ENCODE measurements around the gene BFSP2. TPM values are rescaled to one million over a fixed set of nuclear protein-coding genes. Genes with fewer than 3 reads are reported as not detected.

BFSP2 gene
- total and polyA plus RNA-seq, 2 of the 13 experiments (the other 11 are each of a cell fraction or from before 2014, with no cell fraction given): not detected

- TF ChIP-seq, protein P1, sequence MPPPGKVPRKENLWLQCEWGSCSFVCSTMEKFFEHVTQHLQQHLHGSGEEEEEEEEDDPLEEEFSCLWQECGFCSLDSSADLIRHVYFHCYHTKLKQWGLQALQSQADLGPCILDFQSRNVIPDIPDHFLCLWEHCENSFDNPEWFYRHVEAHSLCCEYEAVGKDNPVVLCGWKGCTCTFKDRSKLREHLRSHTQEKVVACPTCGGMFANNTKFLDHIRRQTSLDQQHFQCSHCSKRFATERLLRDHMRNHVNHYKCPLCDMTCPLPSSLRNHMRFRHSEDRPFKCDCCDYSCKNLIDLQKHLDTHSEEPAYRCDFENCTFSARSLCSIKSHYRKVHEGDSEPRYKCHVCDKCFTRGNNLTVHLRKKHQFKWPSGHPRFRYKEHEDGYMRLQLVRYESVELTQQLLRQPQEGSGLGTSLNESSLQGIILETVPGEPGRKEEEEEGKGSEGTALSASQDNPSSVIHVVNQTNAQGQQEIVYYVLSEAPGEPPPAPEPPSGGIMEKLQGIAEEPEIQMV (CRISPR knock-in tag; IDR thresholded peaks at IDR 0.05; ENCODE audit: low read depth): no peak
- no peak for TF ChIP-seq LRRFIP1 (CRISPR knock-in tag; conservative IDR thresholded peaks at IDR 0.05)
- TF ChIP-seq KMT2A (CRISPR knock-in tag; IDR thresholded peaks at IDR 0.05): no peak
- TF ChIP-seq ZNF746 (CRISPR knock-in tag; IDR thresholded peaks at IDR 0.05): no peak
- no peak for TF ChIP-seq ZNF563 (CRISPR knock-in tag; IDR thresholded peaks at IDR 0.05)
- TF ChIP-seq TSC22D2 (CRISPR knock-in tag; IDR thresholded peaks at IDR 0.05; ENCODE audit: borderline replicate concordance): no peak
- TF ChIP-seq, protein P2, sequence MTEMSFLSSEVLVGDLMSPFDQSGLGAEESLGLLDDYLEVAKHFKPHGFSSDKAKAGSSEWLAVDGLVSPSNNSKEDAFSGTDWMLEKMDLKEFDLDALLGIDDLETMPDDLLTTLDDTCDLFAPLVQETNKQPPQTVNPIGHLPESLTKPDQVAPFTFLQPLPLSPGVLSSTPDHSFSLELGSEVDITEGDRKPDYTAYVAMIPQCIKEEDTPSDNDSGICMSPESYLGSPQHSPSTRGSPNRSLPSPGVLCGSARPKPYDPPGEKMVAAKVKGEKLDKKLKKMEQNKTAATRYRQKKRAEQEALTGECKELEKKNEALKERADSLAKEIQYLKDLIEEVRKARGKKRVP (CRISPR knock-in tag; IDR thresholded peaks at IDR 0.05): no peak
- no peak for TF ChIP-seq ZFP62 (CRISPR knock-in tag; IDR thresholded peaks at IDR 0.05)
Measured at GRCh38 chr3:133487204-133487603, 87.3 kb downstream of the BFSP2 start (continued).
